Measurements from ENCODE around the gene SPECC1. TPM values are rescaled to one million over a fixed set of nuclear protein-coding genes. Genes with fewer than 3 reads are reported as not detected.

Gene SPECC1
- total and polyA plus RNA-seq, 10 of the 15 experiments (the other 5 are each of a cell fraction or from before 2014, with no cell fraction given) = 6.4 to 40.6 (median 23.9) TPM

DNA sequence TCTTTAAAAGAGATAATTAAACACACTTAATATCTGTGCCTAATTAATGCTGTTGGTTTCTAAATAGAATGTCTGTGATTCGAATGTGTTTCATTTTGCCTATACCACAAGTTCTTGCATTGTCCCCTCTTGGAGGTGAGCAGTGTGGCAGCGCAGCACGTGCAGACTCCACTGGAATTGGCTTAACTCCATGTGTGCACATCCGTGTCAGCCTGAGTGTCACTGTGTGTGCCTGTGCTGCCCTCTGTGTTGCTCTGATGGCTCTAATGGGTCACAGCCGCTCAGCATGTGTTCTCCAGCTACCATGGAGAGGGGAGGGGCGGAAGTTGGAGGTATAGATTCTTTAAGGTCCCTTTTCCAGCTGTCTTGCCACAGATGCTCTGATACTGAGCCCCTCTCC, 226.6 kb downstream of the SPECC1 start:
- CTCF ChIA-PET = interaction anchor here (1.4 kb wide), 1 partner anchor 9 kb away, joined by 4 read pairs; no protein-coding TSS in a partner anchor
- no peak overlapping the region for H3K9ac ChIP-seq (ENCODE audit: control insufficient read depth, insufficient read depth, low read length)
- DNase-seq (ENCODE audit: low read depth, low spot score) = no peak
- no peak for ATAC-seq
- intact Hi-C loops (cut with micrococcal nuclease; ENCODE audit: unreplicated experiment) (no loop called here), in situ Hi-C loops (cut with MboI) (no loop called here)
- no peak overlapping the region for H3K27ac ChIP-seq (ENCODE audit: control insufficient read depth, insufficient read depth)
- H2AFZ ChIP-seq (ENCODE audit: control insufficient read depth, low read depth, low read length) = no peak overlapping the region
- H3K36me3 ChIP-seq (ENCODE audit: control insufficient read depth in 2 of 2, insufficient read depth in 2 of 2, low read length in 1 of 2) = peaks cover 3 to 16% of the 10 kb centered on the region in 2 experiments; a peak in 3 of 4 replicates
- RAD21 ChIA-PET (ENCODE audit: unreplicated experiment) = no interaction called here
- POLR2A ChIA-PET = no interaction called here
- SMC1A ChIA-PET (ENCODE audit: uncharacterized antibody, unreplicated experiment) = no interaction called here
- no TSS peak for BruUV-seq (replicated peaks)
- no peaks in the 10 kb centered on the region for H3K9me3 ChIP-seq (replicated peaks; ENCODE audit: control insufficient read depth, insufficient read depth, low read length)
- H3K4me2 ChIP-seq (ENCODE audit: control insufficient read depth, insufficient read depth) = no peak overlapping the region
- no peaks in the 10 kb centered on the region for H3K79me2 ChIP-seq (ENCODE audit: control insufficient read depth, insufficient read depth, low read length)
- no peak for TF ChIP-seq BRCA1 (IDR thresholded peaks at IDR 0.05; ENCODE audit: low read depth, low read length)
- TF ChIP-seq, protein P1, sequence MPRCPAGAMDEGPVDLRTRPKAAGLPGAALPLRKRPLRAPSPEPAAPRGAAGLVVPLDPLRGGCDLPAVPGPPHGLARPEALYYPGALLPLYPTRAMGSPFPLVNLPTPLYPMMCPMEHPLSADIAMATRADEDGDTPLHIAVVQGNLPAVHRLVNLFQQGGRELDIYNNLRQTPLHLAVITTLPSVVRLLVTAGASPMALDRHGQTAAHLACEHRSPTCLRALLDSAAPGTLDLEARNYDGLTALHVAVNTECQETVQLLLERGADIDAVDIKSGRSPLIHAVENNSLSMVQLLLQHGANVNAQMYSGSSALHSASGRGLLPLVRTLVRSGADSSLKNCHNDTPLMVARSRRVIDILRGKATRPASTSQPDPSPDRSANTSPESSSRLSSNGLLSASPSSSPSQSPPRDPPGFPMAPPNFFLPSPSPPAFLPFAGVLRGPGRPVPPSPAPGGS (IDR thresholded peaks at IDR 0.05; ENCODE audit: borderline replicate concordance, insufficient read depth, low read depth, low read length, poor library complexity, severe bottlenecking) = peak; percentile 64
- H3K4me3 ChIP-seq = no peak overlapping the region
- H4K20me1 ChIP-seq (ENCODE audit: control insufficient read depth, insufficient read depth) = no peaks in the 10 kb centered on the region
- no peak for FAIRE-seq
- H3K27me3 ChIP-seq (replicated peaks in 1 of 2; ENCODE audit: control insufficient read depth in 2 of 2, insufficient read depth in 2 of 2, low read length in 1 of 2) = no peaks in the 10 kb centered on the region
- WGBS (ENCODE audit: insufficient coverage, insufficient replicate concordance, low lambda C conversion rate, missing lambda C conversion rate) = over 99% methylated on average over 6 of the region's 6 CpGs
- no peaks in the 10 kb centered on the region for H3K4me1 ChIP-seq (ENCODE audit: control insufficient read depth, insufficient read depth, low read length)

GRCh38 chr17:20236578-20237227, 227.5 kb downstream of the SPECC1 start:
- POLR2A ChIA-PET = interaction anchor here (0.6 kb wide), 1 partner anchor 27 kb away, joined by 8 read pairs; no protein-coding TSS in a partner anchor
- RAD21 ChIA-PET (ENCODE audit: unreplicated experiment) = interaction anchor here (1.2 kb wide), 1 partner anchor 10 kb away, joined by 3 read pairs; no protein-coding TSS in a partner anchor
- H3K4me1 ChIP-seq (ENCODE audit: control insufficient read depth, insufficient read depth, low read length) = no peaks in the 10 kb centered on the region
- ATAC-seq = no peak
- no peak overlapping the region for H3K9ac ChIP-seq (ENCODE audit: control insufficient read depth, insufficient read depth, low read length)
- no peak for FAIRE-seq
- no peaks in the 10 kb centered on the region for H4K20me1 ChIP-seq (ENCODE audit: control insufficient read depth, insufficient read depth)
- BruUV-seq (replicated peaks) = no TSS peak
- no peak overlapping the region for H3K27ac ChIP-seq (ENCODE audit: control insufficient read depth, insufficient read depth)
- in situ Hi-C loops (cut with MboI) (no loop called here), intact Hi-C loops (cut with micrococcal nuclease; ENCODE audit: unreplicated experiment) (no loop called here)
- no peak overlapping the region for H3K4me3 ChIP-seq
- 98% methylated on average over 5 of the region's 5 CpGs for WGBS (ENCODE audit: insufficient coverage, insufficient replicate concordance, low lambda C conversion rate, missing lambda C conversion rate)
- H3K4me2 ChIP-seq (ENCODE audit: control insufficient read depth, insufficient read depth) = no peak overlapping the region
- CTCF ChIA-PET = interaction anchor here (1.4 kb wide), 1 partner anchor 10 kb away, joined by 4 read pairs; no protein-coding TSS in a partner anchor
- peaks cover 3 to 10% of the 10 kb centered on the region in 2 experiments; a peak in 3 of 4 replicates for H3K36me3 ChIP-seq (ENCODE audit: control insufficient read depth in 2 of 2, insufficient read depth in 2 of 2, low read length in 1 of 2)
- no peaks in the 10 kb centered on the region for H3K79me2 ChIP-seq (ENCODE audit: control insufficient read depth, insufficient read depth, low read length)
- no peaks in the 10 kb centered on the region for H3K27me3 ChIP-seq (replicated peaks in 1 of 2; ENCODE audit: control insufficient read depth in 2 of 2, insufficient read depth in 2 of 2, low read length in 1 of 2)
- H2AFZ ChIP-seq (ENCODE audit: control insufficient read depth, low read depth, low read length) = no peak overlapping the region
- SMC1A ChIA-PET (ENCODE audit: uncharacterized antibody, unreplicated experiment) = interaction anchor here (0.6 kb wide), 1 partner anchor 219 kb away, joined by 3 read pairs; no protein-coding TSS in a partner anchor
- no peaks in the 10 kb centered on the region for H3K9me3 ChIP-seq (replicated peaks; ENCODE audit: control insufficient read depth, insufficient read depth, low read length)
- DNase-seq (ENCODE audit: low read depth, low spot score) = no peak
- TF ChIP-seq, protein P2, sequence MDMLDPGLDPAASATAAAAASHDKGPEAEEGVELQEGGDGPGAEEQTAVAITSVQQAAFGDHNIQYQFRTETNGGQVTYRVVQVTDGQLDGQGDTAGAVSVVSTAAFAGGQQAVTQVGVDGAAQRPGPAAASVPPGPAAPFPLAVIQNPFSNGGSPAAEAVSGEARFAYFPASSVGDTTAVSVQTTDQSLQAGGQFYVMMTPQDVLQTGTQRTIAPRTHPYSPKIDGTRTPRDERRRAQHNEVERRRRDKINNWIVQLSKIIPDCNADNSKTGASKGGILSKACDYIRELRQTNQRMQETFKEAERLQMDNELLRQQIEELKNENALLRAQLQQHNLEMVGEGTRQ (IDR thresholded peaks at IDR 0.05; ENCODE audit: borderline replicate concordance, low read depth, low read length) = no peak
- no peak for TF ChIP-seq EED (IDR thresholded peaks at IDR 0.05; ENCODE audit: low read depth)
- TF ChIP-seq IKZF2 (IDR thresholded peaks at IDR 0.05) = no peak
- TF ChIP-seq TCF7 (IDR thresholded peaks at IDR 0.05; ENCODE audit: borderline replicate concordance) = no peak
- TF ChIP-seq, protein P3, sequence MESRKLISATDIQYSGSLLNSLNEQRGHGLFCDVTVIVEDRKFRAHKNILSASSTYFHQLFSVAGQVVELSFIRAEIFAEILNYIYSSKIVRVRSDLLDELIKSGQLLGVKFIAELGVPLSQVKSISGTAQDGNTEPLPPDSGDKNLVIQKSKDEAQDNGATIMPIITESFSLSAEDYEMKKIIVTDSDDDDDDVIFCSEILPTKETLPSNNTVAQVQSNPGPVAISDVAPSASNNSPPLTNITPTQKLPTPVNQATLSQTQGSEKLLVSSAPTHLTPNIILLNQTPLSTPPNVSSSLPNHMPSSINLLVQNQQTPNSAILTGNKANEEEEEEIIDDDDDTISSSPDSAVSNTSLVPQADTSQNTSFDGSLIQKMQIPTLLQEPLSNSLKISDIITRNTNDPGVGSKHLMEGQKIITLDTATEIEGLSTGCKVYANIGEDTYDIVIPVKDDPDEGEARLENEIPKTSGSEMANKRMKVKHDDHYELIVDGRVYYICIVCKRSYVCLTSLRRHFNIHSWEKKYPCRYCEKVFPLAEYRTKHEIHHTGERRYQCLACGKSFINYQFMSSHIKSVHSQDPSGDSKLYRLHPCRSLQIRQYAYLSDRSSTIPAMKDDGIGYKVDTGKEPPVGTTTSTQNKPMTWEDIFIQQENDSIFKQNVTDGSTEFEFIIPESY (IDR thresholded peaks at IDR 0.05) = no peak
